ENCODE data around the gene MEX3A.
"Not testable (repeated sequence)": the region's sequence is repeated elsewhere in the genome, so short reads cannot be mapped to it uniquely, and the experiment has no call there.

MEX3A gene

GRCh38 chr1:156073110-156073687 lies 9.1 kb downstream of the MEX3A start:
- TF ChIP-seq TAF1 (IDR thresholded peaks at IDR 0.05; ENCODE audit: borderline replicate concordance, low read depth, low read length) (no peak), POLR2AphosphoS5 (IDR thresholded peaks at IDR 0.05; ENCODE audit: low read depth, low read length) (no peak), POLR2A (IDR thresholded peaks at IDR 0.05; ENCODE audit: low read depth, low read length) (no peak)
- DNase-seq (ENCODE audit: insufficient read length): no peak
- no peak for FAIRE-seq

GRCh38 chr1:156072251-156072650 lies 10.0 kb downstream of the MEX3A start:
- FAIRE-seq: no peak
- no peak for DNase-seq (ENCODE audit: insufficient read length)
- TF ChIP-seq TAF1 (IDR thresholded peaks at IDR 0.05; ENCODE audit: borderline replicate concordance, low read depth, low read length): no peak
- no peak for TF ChIP-seq POLR2AphosphoS5 (IDR thresholded peaks at IDR 0.05; ENCODE audit: low read depth, low read length)
- no peak for TF ChIP-seq POLR2A (IDR thresholded peaks at IDR 0.05; ENCODE audit: low read depth, low read length)

GRCh38 chr1:156071332-156071816 lies 10.9 kb downstream of the MEX3A start:
- DNase-seq (ENCODE audit: insufficient read length); FAIRE-seq: not testable (repeated sequence)

- TF ChIP-seq POLR2A (IDR thresholded peaks at IDR 0.05; ENCODE audit: low read depth, low read length) (no peak), POLR2AphosphoS5 (IDR thresholded peaks at IDR 0.05; ENCODE audit: low read depth, low read length) (no peak), TAF1 (IDR thresholded peaks at IDR 0.05; ENCODE audit: borderline replicate concordance, low read depth, low read length) (no peak)
- DNase-seq (ENCODE audit: insufficient read length) (no peak), FAIRE-seq (no peak)
Measured at GRCh38 chr1:156070548-156070947, 11.7 kb downstream of the MEX3A start.

- DNase-seq (ENCODE audit: insufficient read length) (no peak), FAIRE-seq (no peak)
- TF ChIP-seq POLR2A (IDR thresholded peaks at IDR 0.05; ENCODE audit: low read depth, low read length) (no peak), TAF1 (IDR thresholded peaks at IDR 0.05; ENCODE audit: borderline replicate concordance, low read depth, low read length) (no peak), POLR2AphosphoS5 (IDR thresholded peaks at IDR 0.05; ENCODE audit: low read depth, low read length) (no peak)
Measured at GRCh38 chr1:156069490-156070455, 12.5 kb downstream of the MEX3A start.

- FAIRE-seq: no peak
- TF ChIP-seq POLR2AphosphoS5 (IDR thresholded peaks at IDR 0.05; ENCODE audit: low read depth, low read length) (no peak), POLR2A (IDR thresholded peaks at IDR 0.05; ENCODE audit: low read depth, low read length) (no peak), TAF1 (IDR thresholded peaks at IDR 0.05; ENCODE audit: borderline replicate concordance, low read depth, low read length) (no peak)
Measured at GRCh38 chr1:156067262-156067661, 15.0 kb downstream of the MEX3A start.

GRCh38 chr1:156065871-156066270 lies 16.4 kb downstream of the MEX3A start:
- TF ChIP-seq POLR2A (IDR thresholded peaks at IDR 0.05; ENCODE audit: low read depth, low read length) (no peak), POLR2AphosphoS5 (IDR thresholded peaks at IDR 0.05; ENCODE audit: low read depth, low read length) (no peak), TAF1 (IDR thresholded peaks at IDR 0.05; ENCODE audit: borderline replicate concordance, low read depth, low read length) (no peak)
- DNase-seq (ENCODE audit: insufficient read length) (no peak), FAIRE-seq (no peak)

More at GRCh38 chr1:156067262-156067661, 15.0 kb downstream of the MEX3A start:
- no peak for DNase-seq (ENCODE audit: insufficient read length)

- FAIRE-seq (no peak), DNase-seq (ENCODE audit: insufficient read length) (no peak)
- TF ChIP-seq POLR2A (IDR thresholded peaks at IDR 0.05; ENCODE audit: low read depth, low read length) (no peak), POLR2AphosphoS5 (IDR thresholded peaks at IDR 0.05; ENCODE audit: low read depth, low read length) (no peak), TAF1 (IDR thresholded peaks at IDR 0.05; ENCODE audit: borderline replicate concordance, low read depth, low read length) (no peak)
Measured at GRCh38 chr1:156065212-156065611, 17.1 kb downstream of the MEX3A start.

- no peak for FAIRE-seq
- DNase-seq (ENCODE audit: insufficient read length): no peak
- no peak for TF ChIP-seq POLR2A (IDR thresholded peaks at IDR 0.05; ENCODE audit: low read depth, low read length)
Measured at GRCh38 chr1:156064615-156065014, 17.6 kb downstream of the MEX3A start.

- DNase-seq (ENCODE audit: insufficient read length) (no peak), FAIRE-seq (no peak)
Measured at GRCh38 chr1:156063997-156064285, 18.3 kb downstream of the MEX3A start.

GRCh38 chr1:156062189-156062588 lies 20.1 kb downstream of the MEX3A start:
- no peak for FAIRE-seq
- TF ChIP-seq TAF1 (IDR thresholded peaks at IDR 0.05; ENCODE audit: borderline replicate concordance, low read depth, low read length): no peak
- no peak for TF ChIP-seq POLR2AphosphoS5 (IDR thresholded peaks at IDR 0.05; ENCODE audit: low read depth, low read length)
- no peak for TF ChIP-seq POLR2A (IDR thresholded peaks at IDR 0.05; ENCODE audit: low read depth, low read length)
- no peak for DNase-seq (ENCODE audit: insufficient read length)

More at GRCh38 chr1:156063997-156064285, 18.3 kb downstream of the MEX3A start:
- TF ChIP-seq POLR2AphosphoS5 (IDR thresholded peaks at IDR 0.05; ENCODE audit: low read depth, low read length) (no peak), POLR2A (IDR thresholded peaks at IDR 0.05; ENCODE audit: low read depth, low read length) (no peak), TAF1 (IDR thresholded peaks at IDR 0.05; ENCODE audit: borderline replicate concordance, low read depth, low read length) (no peak)

Measured in GM12892 (cell line).